Measurements from ENCODE around the gene BGLAP. TPM values are rescaled to one million over a fixed set of nuclear protein-coding genes. Genes with fewer than 3 reads are reported as not detected.

BGLAP gene
- total and polyA plus RNA-seq, 9 donors: 1.4 to 4.6 (median 1.9) TPM; not detected in 1

DNA sequence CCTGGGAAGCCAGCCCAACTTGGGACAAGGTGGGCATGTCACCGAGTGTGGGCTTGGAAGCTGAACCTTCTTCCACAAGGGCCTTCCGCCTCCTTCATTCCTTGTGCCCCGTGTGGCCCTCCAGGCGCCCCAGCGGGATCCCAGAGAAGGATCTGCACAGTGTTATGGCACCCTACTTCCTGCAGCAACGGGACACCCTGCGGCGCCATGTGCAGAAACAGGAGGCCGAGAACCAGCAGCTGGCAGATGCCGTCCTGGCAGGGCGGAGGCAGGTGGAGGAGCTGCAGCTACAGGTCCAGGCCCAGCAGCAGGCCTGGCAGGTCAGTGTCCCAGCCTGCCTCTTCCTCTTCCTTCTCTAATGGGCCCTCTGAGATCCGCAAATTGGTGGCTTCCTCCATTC is 5.8 kb upstream of the BGLAP start:
- 91 to 95% (median 95%) methylated on average over 12 of the region's 12 CpGs for WGBS, 3 donors
- TF ChIP-seq EP300 (IDR thresholded peaks at IDR 0.05): no peak
- TF ChIP-seq, protein P1, sequence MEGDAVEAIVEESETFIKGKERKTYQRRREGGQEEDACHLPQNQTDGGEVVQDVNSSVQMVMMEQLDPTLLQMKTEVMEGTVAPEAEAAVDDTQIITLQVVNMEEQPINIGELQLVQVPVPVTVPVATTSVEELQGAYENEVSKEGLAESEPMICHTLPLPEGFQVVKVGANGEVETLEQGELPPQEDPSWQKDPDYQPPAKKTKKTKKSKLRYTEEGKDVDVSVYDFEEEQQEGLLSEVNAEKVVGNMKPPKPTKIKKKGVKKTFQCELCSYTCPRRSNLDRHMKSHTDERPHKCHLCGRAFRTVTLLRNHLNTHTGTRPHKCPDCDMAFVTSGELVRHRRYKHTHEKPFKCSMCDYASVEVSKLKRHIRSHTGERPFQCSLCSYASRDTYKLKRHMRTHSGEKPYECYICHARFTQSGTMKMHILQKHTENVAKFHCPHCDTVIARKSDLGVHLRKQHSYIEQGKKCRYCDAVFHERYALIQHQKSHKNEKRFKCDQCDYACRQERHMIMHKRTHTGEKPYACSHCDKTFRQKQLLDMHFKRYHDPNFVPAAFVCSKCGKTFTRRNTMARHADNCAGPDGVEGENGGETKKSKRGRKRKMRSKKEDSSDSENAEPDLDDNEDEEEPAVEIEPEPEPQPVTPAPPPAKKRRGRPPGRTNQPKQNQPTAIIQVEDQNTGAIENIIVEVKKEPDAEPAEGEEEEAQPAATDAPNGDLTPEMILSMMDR (IDR thresholded peaks at IDR 0.05): no peak
- H3K4me3 ChIP-seq: no peak overlapping the region
- no peaks in the 10 kb centered on the region for H3K9me3 ChIP-seq
- no peak overlapping the region for H3K27ac ChIP-seq
- no peaks in the 10 kb centered on the region for H3K36me3 ChIP-seq
- H3K27me3 ChIP-seq: no peaks in the 10 kb centered on the region
- no peak for DNase-seq
- no peaks in the 10 kb centered on the region for H3K4me1 ChIP-seq (ENCODE audit: insufficient read depth)
- intact Hi-C loops (cut with DNase I): loop anchor here in 1 of 4 donors (10.0 kb wide), 1 partner anchor 189 kb away; no protein-coding TSS in a partner anchor

DNA sequence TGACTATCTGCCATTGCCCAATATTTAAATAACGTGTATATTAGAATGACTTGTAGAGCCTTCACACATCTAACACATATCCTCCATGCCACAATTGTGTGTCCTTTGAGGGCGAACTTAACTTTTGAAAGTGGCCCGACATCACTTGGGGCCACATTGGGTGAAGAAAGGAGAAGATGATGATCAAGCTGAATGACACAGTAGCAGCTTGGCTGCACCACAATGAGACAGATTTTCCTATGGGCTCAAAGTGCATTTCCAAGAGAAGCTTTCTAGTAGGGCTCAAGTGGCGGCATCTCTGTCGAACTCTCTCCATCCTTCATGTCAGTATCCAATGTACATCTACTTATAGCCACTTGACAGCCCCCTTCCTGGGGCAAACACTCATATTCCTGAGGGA is 3.7 kb upstream of the BGLAP start:
- H3K4me1 ChIP-seq (ENCODE audit: insufficient read depth): no peaks in the 10 kb centered on the region
- no peaks in the 10 kb centered on the region for H3K27me3 ChIP-seq
- WGBS, 3 donors: 94 to 96% (median 94%) methylated on average over 5 of the region's 5 CpGs
- no peaks in the 10 kb centered on the region for H3K9me3 ChIP-seq
- no peak overlapping the region for H3K4me3 ChIP-seq
- DNase-seq: no peak
- intact Hi-C loops (cut with DNase I): loop anchor here in 1 of 4 donors (10.0 kb wide), 1 partner anchor 187 kb away; no protein-coding TSS in a partner anchor
- no peak overlapping the region for H3K27ac ChIP-seq
- TF ChIP-seq POLR2A (IDR thresholded peaks at IDR 0.05): no peak
- TF ChIP-seq, protein P1 (IDR thresholded peaks at IDR 0.05): no peak
- TF ChIP-seq EP300 (IDR thresholded peaks at IDR 0.05): no peak
- no peaks in the 10 kb centered on the region for H3K36me3 ChIP-seq

DNA sequence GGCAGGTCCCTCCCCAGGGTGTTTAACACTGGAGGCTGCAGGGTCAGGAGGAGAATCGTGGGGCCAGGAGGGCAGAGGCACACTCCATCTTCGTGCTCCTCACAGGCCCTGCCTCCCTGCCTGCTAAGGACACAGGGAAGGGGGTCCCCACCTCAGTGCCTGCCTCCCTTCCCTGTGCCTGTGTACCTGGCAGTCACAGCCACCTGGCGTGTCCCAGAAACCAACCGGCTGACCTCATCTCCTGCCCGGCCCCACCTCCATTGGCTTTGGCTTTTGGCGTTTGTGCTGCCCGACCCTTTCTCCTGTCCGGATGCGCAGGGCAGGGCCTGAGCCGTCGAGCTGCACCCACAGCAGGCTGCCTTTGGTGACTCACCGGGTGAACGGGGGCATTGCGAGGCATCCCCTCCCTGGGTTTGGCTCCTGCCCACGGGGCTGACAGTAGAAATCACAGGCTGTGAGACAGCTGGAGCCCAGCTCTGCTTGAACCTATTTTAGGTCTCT is 623 bp upstream of the BGLAP start:
- Histone ChIP-seq H3K9me3 (no peaks in the 10 kb centered on the region), H3K4me1 (ENCODE audit: insufficient read depth) (peaks cover 4% of the 10 kb centered on the region), H3K27ac (no peak overlapping the region), H3K27me3 (no peaks in the 10 kb centered on the region), H3K4me3 (no peak overlapping the region), H3K36me3 (no peaks in the 10 kb centered on the region)
- 59 to 70% (median 66%) methylated on average over 14 to 15 of the region's 15 CpGs for WGBS, 3 donors
- no peak for DNase-seq
- intact Hi-C loops (cut with DNase I): no loop called here
- TF ChIP-seq POLR2A (IDR thresholded peaks at IDR 0.05) (no peak), EP300 (IDR thresholded peaks at IDR 0.05) (no peak)
- TF ChIP-seq, protein P1 (IDR thresholded peaks at IDR 0.05): no peak

DNA sequence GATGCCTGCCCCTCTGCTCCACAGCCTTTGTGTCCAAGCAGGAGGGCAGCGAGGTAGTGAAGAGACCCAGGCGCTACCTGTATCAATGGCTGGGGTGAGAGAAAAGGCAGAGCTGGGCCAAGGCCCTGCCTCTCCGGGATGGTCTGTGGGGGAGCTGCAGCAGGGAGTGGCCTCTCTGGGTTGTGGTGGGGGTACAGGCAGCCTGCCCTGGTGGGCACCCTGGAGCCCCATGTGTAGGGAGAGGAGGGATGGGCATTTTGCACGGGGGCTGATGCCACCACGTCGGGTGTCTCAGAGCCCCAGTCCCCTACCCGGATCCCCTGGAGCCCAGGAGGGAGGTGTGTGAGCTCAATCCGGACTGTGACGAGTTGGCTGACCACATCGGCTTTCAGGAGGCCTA is 754 bp downstream of the BGLAP start:
- no peaks in the 10 kb centered on the region for H3K9me3 ChIP-seq
- no peak overlapping the region for H3K27ac ChIP-seq
- H3K36me3 ChIP-seq: no peaks in the 10 kb centered on the region
- peaks cover 4% of the 10 kb centered on the region for H3K4me1 ChIP-seq (ENCODE audit: insufficient read depth)
- no peaks in the 10 kb centered on the region for H3K27me3 ChIP-seq
- TF ChIP-seq EP300 (IDR thresholded peaks at IDR 0.05) (no peak), POLR2A (IDR thresholded peaks at IDR 0.05) (no peak)
- TF ChIP-seq, protein P1 (IDR thresholded peaks at IDR 0.05): no peak
- intact Hi-C loops (cut with DNase I): no loop called here
- 46 to 56% (median 52%) methylated on average over 10 of the region's 10 CpGs for WGBS, 3 donors
- DNase-seq: no peak
- H3K4me3 ChIP-seq: no peak overlapping the region
